NCI-H2029 treated with DMSO at 0.1 percent for 48 hours (cell line): ENCODE data around the gene KDM5C.
A peak's percentile ranks its signal among the peaks of the same experiment; 100 is the strongest.

ENCODE experiments used
- DNase-seq: peaks from one replicate; lab custom pipeline; 2025; lab: John Stamatoyannopoulos, UW

The KDM5C gene

GRCh38 chrX:53224860-53225797 is at the start of gene KDM5C:
Gene KDM5C, minus strand, starts transcription at chrX:53225207. Its CDS starts 318 bp downstream, at chrX:53224889.
- DNase-seq, result peak; percentile 78

- DNase-seq, result no peak
Observed at GRCh38 chrX:53272808-53273337, 47.9 kb upstream of the KDM5C start.

GRCh38 chrX:53269536-53270107 is 44.6 kb upstream of the KDM5C start:
- no peak for DNase-seq

GRCh38 chrX:53268173-53268572 is 43.2 kb upstream of the KDM5C start:
- DNase-seq, result no peak

- DNase-seq, result no peak
Observed at GRCh38 chrX:53266914-53267313, 41.9 kb upstream of the KDM5C start.

GRCh38 chrX:53265771-53266574 is 41.0 kb upstream of the KDM5C start:
- no peak for DNase-seq

GRCh38 chrX:53263597-53264094 is 38.6 kb upstream of the KDM5C start:
- DNase-seq, result no peak

GRCh38 chrX:53262918-53263394 is 37.9 kb upstream of the KDM5C start:
- no peak for DNase-seq

- no peak for DNase-seq
Observed at GRCh38 chrX:53262189-53262917, 37.3 kb upstream of the KDM5C start.

GRCh38 chrX:53261355-53261972 is 36.5 kb upstream of the KDM5C start:
- DNase-seq, result no peak

GRCh38 chrX:53260836-53261235 is 35.8 kb upstream of the KDM5C start:
- no peak for DNase-seq

GRCh38 chrX:53257670-53258423 is 32.8 kb upstream of the KDM5C start:
- no peak for DNase-seq

- no peak for DNase-seq
Observed at GRCh38 chrX:53257166-53257565, 32.2 kb upstream of the KDM5C start.

- no peak for DNase-seq
Observed at GRCh38 chrX:53256446-53257041, 31.5 kb upstream of the KDM5C start.

- no peak for DNase-seq
Observed at GRCh38 chrX:53255738-53256191, 30.8 kb upstream of the KDM5C start.

- no peak for DNase-seq
Observed at GRCh38 chrX:53254570-53255461, 29.8 kb upstream of the KDM5C start.

- no peak for DNase-seq
Observed at GRCh38 chrX:53253293-53254020, 28.4 kb upstream of the KDM5C start.

- no peak for DNase-seq
Observed at GRCh38 chrX:53251307-53251706, 26.3 kb upstream of the KDM5C start.
